Measurements from ENCODE around the gene NANOS2. TPM values are rescaled to one million over a fixed set of nuclear protein-coding genes. Genes with fewer than 3 reads are reported as not detected.

Gene NANOS2
- total and polyA plus RNA-seq, 2 of the 13 experiments (the other 11 are each of a cell fraction or from before 2014, with no cell fraction given): not detected

- no peak for TF ChIP-seq ZFP90 (CRISPR knock-in tag; IDR thresholded peaks at IDR 0.05; ENCODE audit: borderline replicate concordance)
Measured at GRCh38 chr19:45901432-45901911, 13.1 kb downstream of the NANOS2 start (continued).

- ATAC-seq (0 out of 3 replicates have a peak, but pooled peaks have one; percentile 4), DNase-seq (ENCODE audit: low spot score) (no peak), FAIRE-seq (peak; percentile 40)
- ChIA-PET POLR2A (interaction anchor here (2.2 to 3.4 kb wide), 3 partner anchors 15 to 37 kb away, joined by 13 to 24 read pairs (median 23); partner anchors contain the start of genes FOXA3, IRF2BP1 and SYMPK), CTCF (ENCODE audit: low intra/inter-chr PET ratio, low total read pairs) (interaction anchor here (0.8 kb wide), 1 partner anchor 84 kb away, joined by 3 read pairs; no protein-coding TSS in a partner anchor)
- peaks cover 1 to 13% of the 10 kb centered on the region in 2 experiments; a peak in 3 of 5 replicates for H3K36me3 ChIP-seq (replicated peaks in 1 of 2; ENCODE audit: control insufficient read depth in 1 of 2, insufficient read depth in 2 of 2, low read length in 2 of 2)
- in situ Hi-C loops (cut with HindIII; ENCODE audit: extremely low pct_ligation_motif_present, low pct_unique_long_range_greater_than_20kb): loop anchor here (10.0 kb wide), 1 partner anchor 174 kb away; no protein-coding TSS in a partner anchor
- peaks cover 17% of the 10 kb centered on the region for H3K79me2 ChIP-seq (ENCODE audit: insufficient read depth, low read length)
- BruUV-seq (replicated peaks): no TSS peak
- no peaks in the 10 kb centered on the region for H4K20me1 ChIP-seq (ENCODE audit: insufficient read depth, low read length)
- intact Hi-C loops (cut with micrococcal nuclease; ENCODE audit: unreplicated experiment): no loop called here
- H3K27me3 ChIP-seq (ENCODE audit: control insufficient read depth in 1 of 2, insufficient read depth in 2 of 2, low read length in 2 of 2): peaks cover 0 to 3% of the 10 kb centered on the region in 2 experiments; a peak in 2 of 5 replicates
- peak overlapping the region; percentile 86 for H3K4me2 ChIP-seq (ENCODE audit: low read depth, low read length)
- H3K4me3 ChIP-seq (replicated peaks in 1 of 3; ENCODE audit: insufficient read depth in 1 of 3, low read depth in 2 of 3, low read length in 3 of 3): peak overlapping the region; percentile 63 to 87 (median 83); a peak in 5 of 6 replicates
- H3K27ac ChIP-seq (ENCODE audit: extremely low read length, insufficient read depth, low read length): peak overlapping the region; percentile 90
- no peaks in the 10 kb centered on the region for H3K9me3 ChIP-seq (ENCODE audit: low read length)
- peaks cover 48% of the 10 kb centered on the region for H3K4me1 ChIP-seq (ENCODE audit: insufficient read depth, low read length)
- no peak overlapping the region for H2AFZ ChIP-seq (ENCODE audit: low read length)
- 58% methylated on average over 21 of the region's 22 CpGs for WGBS (ENCODE audit: low lambda C conversion rate)
- peak overlapping the region; percentile 79 for H3K9ac ChIP-seq (ENCODE audit: insufficient read depth, low read depth, low read length)
- TF ChIP-seq ZNF326 (CRISPR knock-in tag; IDR thresholded peaks at IDR 0.05; ENCODE audit: borderline replicate concordance): no peak
- 0 out of 2 replicates have a peak, but pooled peaks have one; percentile 45 for TF ChIP-seq MTF2 (CRISPR knock-in tag; IDR thresholded peaks at IDR 0.05; ENCODE audit: borderline replicate concordance)
- no peak for TF ChIP-seq ZKSCAN1 (IDR thresholded peaks at IDR 0.05; ENCODE audit: low read length)
- TF ChIP-seq CHD4 (IDR thresholded peaks at IDR 0.05; ENCODE audit: borderline replicate concordance, low read length): no peak
- peak; percentile 44; the same call in 1 of the 2 replicates for TF ChIP-seq ARID4A (CRISPR knock-in tag; IDR thresholded peaks at IDR 0.05; ENCODE audit: borderline replicate concordance)
- TF ChIP-seq ZNF556 (CRISPR knock-in tag; IDR thresholded peaks at IDR 0.05; ENCODE audit: borderline replicate concordance): no peak
- no peak for TF ChIP-seq ZNF33B (CRISPR knock-in tag; IDR thresholded peaks at IDR 0.05)
- no peak for TF ChIP-seq DBP (CRISPR knock-in tag; IDR thresholded peaks at IDR 0.05; ENCODE audit: not compliant biosample characterization)
- no peak for TF ChIP-seq BORCS8-MEF2B (CRISPR knock-in tag; IDR thresholded peaks at IDR 0.05)
- no peak for TF ChIP-seq ZNF143 (CRISPR knock-in tag; IDR thresholded peaks at IDR 0.05)
- no peak for TF ChIP-seq ZNF597 (CRISPR knock-in tag; IDR thresholded peaks at IDR 0.05)
- TF ChIP-seq ATF3 (CRISPR knock-in tag; IDR thresholded peaks at IDR 0.05): no peak
- no peak for TF ChIP-seq MLX (CRISPR knock-in tag; IDR thresholded peaks at IDR 0.05)
Measured at GRCh38 chr19:45900738-45901431, 13.7 kb downstream of the NANOS2 start.

All from HepG2 (cell line).